Endothelial cell (in vitro differentiated cells): ENCODE data around the gene OGFOD2. TPM values are rescaled to one million over a fixed set of nuclear protein-coding genes. Genes with fewer than 3 reads are reported as not detected.
A peak's percentile ranks its signal among the peaks of the same experiment; 100 is the strongest.

Experiments
- DNase-seq: peaks from one replicate; pipeline ENCODE4 v3.0.0; 2021; ENCODE audit warnings: low spot score
- H3K27ac Mint-ChIP-seq: one replicate; pipeline ENCODE4 v1.8.0; 2021; ENCODE audit warnings: mixed read lengths, inconsistent platforms; ENCODE audit not compliant: unreplicated experiment
- H3K27me3 Mint-ChIP-seq: one replicate; pipeline ENCODE4 v1.8.0; 2021; ENCODE audit warnings: mild to moderate bottlenecking, moderate library complexity, mixed read lengths, inconsistent platforms; ENCODE audit not compliant: unreplicated experiment
- H3K36me3 Mint-ChIP-seq: one replicate; pipeline ENCODE4 v1.8.0; 2021; ENCODE audit warnings: mild to moderate bottlenecking, low read depth, mixed read lengths, inconsistent platforms; ENCODE audit not compliant: unreplicated experiment
- H3K4me1 Mint-ChIP-seq: one replicate; pipeline ENCODE4 v1.8.0; 2021; ENCODE audit warnings: mild to moderate bottlenecking, mixed read lengths, inconsistent platforms; ENCODE audit not compliant: unreplicated experiment
- H3K4me3 Mint-ChIP-seq: one replicate; pipeline ENCODE4 v1.8.0; 2021; ENCODE audit warnings: mild to moderate bottlenecking, mixed read lengths, inconsistent platforms; ENCODE audit not compliant: unreplicated experiment
- H3K9me3 Mint-ChIP-seq: one replicate; pipeline ENCODE4 v1.8.0; 2021; ENCODE audit warnings: mixed read lengths, inconsistent platforms; ENCODE audit not compliant: unreplicated experiment
- total RNA-seq: library from RNA; stranded (reverse); fragmentation: NEBNext Ultra II Directional; extraction: Animal tissue kit (Norgen Biotek cat#: 25700); gene quantifications from one replicate; pipeline ENCODE4 v1.2.1, GENCODE V29; 2021; ENCODE audit not compliant: unreplicated experiment
- TF ChIP-seq, protein P1 (sequence below): fragments of 200-600 bp; sonication (generic); IDR thresholded peaks from one replicate; pipeline ENCODE4 v1.5.0; 2021; ENCODE audit warnings: antibody characterized with exemption; ENCODE audit not compliant: unreplicated experiment

The OGFOD2 gene
- total RNA-seq, 1 donor from 2014 or later: 10.4 TPM

DNA sequence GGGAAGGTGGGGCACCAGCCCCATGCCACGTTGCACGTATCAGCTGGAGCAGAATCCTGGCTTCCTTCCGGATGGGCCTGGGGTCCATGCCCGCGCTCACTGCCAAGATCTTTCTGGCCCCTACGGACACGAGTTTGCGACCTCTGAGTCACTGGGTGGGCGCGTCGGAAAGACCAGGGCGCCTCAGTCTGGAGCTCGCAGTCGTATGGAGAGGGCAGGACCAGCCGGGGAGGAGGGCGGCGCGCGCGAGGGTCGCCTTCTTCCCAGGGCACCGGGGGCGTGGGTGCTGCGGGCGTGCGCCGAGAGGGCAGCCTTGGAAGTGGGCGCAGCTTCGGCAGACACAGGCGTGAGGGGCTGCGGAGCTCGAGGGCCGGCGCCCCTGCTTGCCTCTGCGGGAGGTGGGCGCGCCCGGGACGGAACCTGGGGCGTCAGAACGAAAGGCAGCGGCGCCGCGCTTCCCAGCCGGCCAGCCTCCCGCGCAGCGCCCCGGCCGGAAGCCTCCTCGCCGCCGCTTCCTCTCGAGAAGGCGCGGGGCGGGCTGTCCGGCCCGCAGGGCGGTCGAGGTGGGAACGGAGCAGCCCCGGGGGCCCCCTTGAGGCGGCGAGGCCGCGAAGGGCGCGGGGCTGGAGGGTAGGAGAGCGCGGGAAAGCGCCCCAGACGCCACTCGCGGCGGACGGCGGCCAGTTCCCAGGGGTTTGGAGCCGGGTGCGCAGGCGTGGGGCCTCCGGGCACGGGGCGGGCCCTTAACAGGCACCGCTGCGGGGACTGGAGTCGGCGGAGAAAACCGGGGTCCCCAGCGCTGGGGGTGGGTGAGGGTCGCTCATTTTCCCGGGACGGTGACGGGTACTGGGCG lies 5.4 kb downstream of the OGFOD2 start, which contains the start of gene ARL6IP4:
ARL6IP4 (plus strand) TSS at position 499 of the 853 bp plus-strand sequence. CDS start 459 bp downstream, outside the sequence.
- Mint-ChIP-seq H3K27ac (peak within 1 kb of the TSS; percentile 75), H3K27me3 (peaks cover 8% of the 10 kb centered on the region), H3K4me1 (peaks cover 35% of the 10 kb centered on the region), H3K4me3 (peak within 1 kb of the TSS; percentile 94), H3K36me3 (peaks cover 9% of the 10 kb centered on the region), H3K9me3 (no peaks in the 10 kb centered on the region)
- peak; percentile 69 for DNase-seq
- TF ChIP-seq, protein P1, sequence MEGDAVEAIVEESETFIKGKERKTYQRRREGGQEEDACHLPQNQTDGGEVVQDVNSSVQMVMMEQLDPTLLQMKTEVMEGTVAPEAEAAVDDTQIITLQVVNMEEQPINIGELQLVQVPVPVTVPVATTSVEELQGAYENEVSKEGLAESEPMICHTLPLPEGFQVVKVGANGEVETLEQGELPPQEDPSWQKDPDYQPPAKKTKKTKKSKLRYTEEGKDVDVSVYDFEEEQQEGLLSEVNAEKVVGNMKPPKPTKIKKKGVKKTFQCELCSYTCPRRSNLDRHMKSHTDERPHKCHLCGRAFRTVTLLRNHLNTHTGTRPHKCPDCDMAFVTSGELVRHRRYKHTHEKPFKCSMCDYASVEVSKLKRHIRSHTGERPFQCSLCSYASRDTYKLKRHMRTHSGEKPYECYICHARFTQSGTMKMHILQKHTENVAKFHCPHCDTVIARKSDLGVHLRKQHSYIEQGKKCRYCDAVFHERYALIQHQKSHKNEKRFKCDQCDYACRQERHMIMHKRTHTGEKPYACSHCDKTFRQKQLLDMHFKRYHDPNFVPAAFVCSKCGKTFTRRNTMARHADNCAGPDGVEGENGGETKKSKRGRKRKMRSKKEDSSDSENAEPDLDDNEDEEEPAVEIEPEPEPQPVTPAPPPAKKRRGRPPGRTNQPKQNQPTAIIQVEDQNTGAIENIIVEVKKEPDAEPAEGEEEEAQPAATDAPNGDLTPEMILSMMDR: no peak

- H3K4me3 Mint-ChIP-seq: peak overlapping the region; percentile 92
- H3K27me3 Mint-ChIP-seq: peaks cover 8% of the 10 kb centered on the region
- H3K4me1 Mint-ChIP-seq: peaks cover 29% of the 10 kb centered on the region
- TF ChIP-seq, protein P1: no peak
- H3K9me3 Mint-ChIP-seq: no peaks in the 10 kb centered on the region
- H3K36me3 Mint-ChIP-seq: peaks cover 9% of the 10 kb centered on the region
- DNase-seq: peak; percentile 32
- H3K27ac Mint-ChIP-seq: no peak overlapping the region
Measured at GRCh38 chr12:122981036-122981471, 6.0 kb downstream of the OGFOD2 start.

DNA sequence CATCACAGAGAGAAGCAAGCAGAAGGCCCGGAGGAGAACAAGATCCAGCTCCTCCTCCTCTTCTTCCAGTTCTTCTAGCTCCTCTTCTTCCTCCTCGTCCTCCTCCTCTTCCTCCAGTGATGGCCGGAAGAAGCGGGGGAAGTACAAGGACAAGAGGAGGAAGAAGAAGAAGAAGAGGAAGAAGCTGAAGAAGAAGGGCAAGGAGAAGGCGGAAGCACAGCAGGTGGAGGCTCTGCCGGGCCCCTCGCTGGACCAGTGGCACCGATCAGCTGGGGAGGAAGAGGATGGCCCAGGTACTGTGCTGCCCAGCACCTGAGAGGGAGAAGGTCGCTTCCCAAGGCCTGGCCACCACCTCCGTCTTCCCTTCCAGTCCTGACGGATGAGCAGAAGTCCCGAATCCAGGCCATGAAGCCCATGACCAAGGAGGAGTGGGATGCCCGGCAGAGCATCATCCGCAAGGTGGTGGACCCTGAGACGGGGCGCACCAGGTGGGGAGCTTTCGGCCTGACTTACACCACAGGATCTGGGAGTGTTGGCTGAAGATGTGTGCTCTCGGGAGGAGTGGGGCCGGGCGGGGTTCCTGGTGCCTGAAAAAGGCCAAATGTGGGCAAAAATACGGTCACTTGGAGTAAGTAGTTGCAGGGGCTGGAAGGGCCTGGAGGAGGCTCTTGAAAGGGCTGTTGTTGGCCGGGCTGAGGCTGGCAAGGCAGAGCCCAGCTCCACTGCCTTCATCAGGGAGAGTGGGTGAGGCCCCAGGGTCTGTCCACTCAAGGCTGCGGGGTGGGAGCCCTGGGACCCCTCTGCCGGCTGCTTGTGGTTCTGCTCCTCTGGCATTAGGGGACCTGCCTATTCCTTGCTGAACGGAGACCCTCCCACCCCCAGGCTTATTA lies 6.8 kb downstream of the OGFOD2 start:
- H3K9me3 Mint-ChIP-seq: no peaks in the 10 kb centered on the region
- H3K4me3 Mint-ChIP-seq: peak overlapping the region; percentile 92
- no peak for DNase-seq
- peaks cover 9% of the 10 kb centered on the region for H3K36me3 Mint-ChIP-seq
- TF ChIP-seq, protein P1: no peak
- H3K27ac Mint-ChIP-seq: peak overlapping the region; percentile 9
- peaks cover 27% of the 10 kb centered on the region for H3K4me1 Mint-ChIP-seq
- peaks cover 8% of the 10 kb centered on the region for H3K27me3 Mint-ChIP-seq

- no peak for DNase-seq
- Mint-ChIP-seq H3K27ac (no peak overlapping the region), H3K4me3 (peak overlapping the region; percentile 92), H3K27me3 (peaks cover 5% of the 10 kb centered on the region), H3K36me3 (peaks cover 9% of the 10 kb centered on the region), H3K4me1 (peaks cover 27% of the 10 kb centered on the region), H3K9me3 (no peaks in the 10 kb centered on the region)
- TF ChIP-seq, protein P1: no peak
Measured at GRCh38 chr12:122982477-122982815, 7.4 kb downstream of the OGFOD2 start.
